ENCODE results near the gene FOXN3.

The FOXN3 gene

DNA sequence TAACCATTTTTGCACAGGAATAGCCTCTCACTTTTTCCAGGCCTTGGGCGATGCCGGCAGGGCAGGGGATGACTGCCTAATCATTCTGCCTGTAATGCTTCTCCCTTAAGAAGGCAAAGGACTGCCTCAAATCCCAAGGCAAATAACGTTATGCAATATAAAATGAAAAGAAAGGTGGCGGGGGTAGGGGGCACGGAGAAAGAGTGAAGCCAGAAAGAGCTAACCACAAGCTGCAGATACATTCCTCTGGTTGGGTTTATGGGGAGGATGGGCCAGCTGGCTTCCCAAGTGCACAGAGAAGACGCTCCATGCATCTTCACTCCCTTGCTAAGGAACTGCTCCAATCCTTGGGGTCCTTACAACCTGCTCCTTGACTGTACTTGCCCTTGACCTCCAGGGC is 229.5 kb downstream of the FOXN3 start:
- TF ChIP-seq, protein P1, sequence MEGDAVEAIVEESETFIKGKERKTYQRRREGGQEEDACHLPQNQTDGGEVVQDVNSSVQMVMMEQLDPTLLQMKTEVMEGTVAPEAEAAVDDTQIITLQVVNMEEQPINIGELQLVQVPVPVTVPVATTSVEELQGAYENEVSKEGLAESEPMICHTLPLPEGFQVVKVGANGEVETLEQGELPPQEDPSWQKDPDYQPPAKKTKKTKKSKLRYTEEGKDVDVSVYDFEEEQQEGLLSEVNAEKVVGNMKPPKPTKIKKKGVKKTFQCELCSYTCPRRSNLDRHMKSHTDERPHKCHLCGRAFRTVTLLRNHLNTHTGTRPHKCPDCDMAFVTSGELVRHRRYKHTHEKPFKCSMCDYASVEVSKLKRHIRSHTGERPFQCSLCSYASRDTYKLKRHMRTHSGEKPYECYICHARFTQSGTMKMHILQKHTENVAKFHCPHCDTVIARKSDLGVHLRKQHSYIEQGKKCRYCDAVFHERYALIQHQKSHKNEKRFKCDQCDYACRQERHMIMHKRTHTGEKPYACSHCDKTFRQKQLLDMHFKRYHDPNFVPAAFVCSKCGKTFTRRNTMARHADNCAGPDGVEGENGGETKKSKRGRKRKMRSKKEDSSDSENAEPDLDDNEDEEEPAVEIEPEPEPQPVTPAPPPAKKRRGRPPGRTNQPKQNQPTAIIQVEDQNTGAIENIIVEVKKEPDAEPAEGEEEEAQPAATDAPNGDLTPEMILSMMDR (conservative IDR thresholded peaks at IDR 0.05; ENCODE audit: low read depth) = no peak
- ChIA-PET CTCF (no interaction called here), POLR2A (ENCODE audit: low non-redundant PET) (no interaction called here)
- H3K27ac ChIP-seq = no peak overlapping the region
- no peak for DNase-seq (ENCODE audit: low spot score)

DNA sequence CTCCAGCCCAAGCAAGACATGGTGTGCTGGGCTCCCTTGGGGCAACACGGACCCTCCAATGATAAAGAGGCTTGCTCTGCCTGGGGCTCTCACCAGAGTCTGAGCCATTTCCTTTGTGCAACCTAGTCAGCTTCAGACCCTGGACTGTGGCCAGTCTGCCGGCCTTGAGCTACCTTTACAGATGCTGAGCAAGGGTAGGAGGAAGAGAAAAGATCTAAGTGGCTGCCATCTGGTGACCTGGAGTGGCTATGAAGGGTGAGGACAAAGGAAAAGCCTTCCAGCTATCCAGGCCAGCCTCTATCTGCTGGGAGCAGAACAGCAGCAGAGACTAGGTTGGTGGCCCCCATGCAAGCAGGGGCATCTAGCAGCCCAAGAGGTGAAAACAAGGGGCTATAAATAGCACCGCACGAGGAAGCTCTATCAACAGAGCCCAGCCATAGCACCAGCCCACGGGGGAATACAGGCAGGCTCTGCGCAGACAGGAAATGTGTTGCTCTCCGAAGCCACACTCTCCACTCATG is 230.1 kb downstream of the FOXN3 start:
- DNase-seq (ENCODE audit: low spot score) = no peak
- POLR2A ChIA-PET (ENCODE audit: low non-redundant PET) = no interaction called here
- TF ChIP-seq, protein P1 (conservative IDR thresholded peaks at IDR 0.05; ENCODE audit: low read depth) = no peak
- H3K27ac ChIP-seq = no peak overlapping the region
- CTCF ChIA-PET = no interaction called here

DNA sequence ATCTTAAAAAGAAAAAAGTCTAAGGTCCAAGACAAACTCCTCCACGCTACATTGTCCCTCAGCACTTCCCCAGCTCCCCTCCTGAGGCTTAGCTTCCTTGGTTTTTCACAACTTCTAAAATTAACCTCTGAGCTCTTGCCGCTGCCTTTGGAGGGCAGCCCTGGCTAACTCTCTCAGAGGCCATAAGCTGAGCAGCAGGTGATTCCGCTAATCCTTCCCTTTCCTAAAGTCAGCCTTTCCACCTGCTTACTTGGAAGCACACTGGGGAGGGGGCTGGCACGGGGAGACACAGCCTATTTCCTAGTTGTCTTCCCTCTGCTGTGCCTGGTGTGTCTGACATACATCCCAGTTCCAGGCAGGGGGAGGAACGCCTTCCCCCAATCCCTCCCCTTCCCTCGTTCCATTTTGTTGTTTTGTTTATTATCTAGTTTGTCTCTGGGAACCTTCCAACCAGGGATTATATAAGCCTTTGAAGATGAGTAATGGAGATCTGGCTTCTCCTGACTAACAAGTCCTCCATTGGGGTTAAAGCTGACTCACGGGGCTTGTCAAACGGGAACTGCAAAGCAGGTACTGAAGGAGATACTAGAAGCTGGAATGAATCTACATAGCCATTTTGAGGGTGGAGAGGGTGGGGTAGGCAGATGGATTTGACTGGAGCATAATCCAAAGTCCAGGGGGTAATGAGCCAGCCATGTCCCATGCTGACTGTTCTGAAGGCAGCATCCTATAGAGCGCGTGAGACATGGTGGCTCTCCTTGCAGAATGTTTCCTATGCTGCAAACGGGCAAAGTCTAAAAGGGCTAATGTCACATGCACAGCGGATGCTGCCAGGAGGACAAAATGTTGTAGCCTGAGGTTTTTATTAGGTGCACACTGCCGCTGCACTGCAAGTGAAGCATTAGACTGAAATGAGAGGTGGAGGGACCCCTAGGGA is 230.8 kb downstream of the FOXN3 start:
- POLR2A ChIA-PET (ENCODE audit: low non-redundant PET) = no interaction called here
- CTCF ChIA-PET = interaction anchor here (0.6 kb wide), 2 partner anchors 145 to 163 kb away, joined by 3 to 5 read pairs; no protein-coding TSS in a partner anchor
- TF ChIP-seq, protein P1 (conservative IDR thresholded peaks at IDR 0.05; ENCODE audit: low read depth) = no peak
- DNase-seq (ENCODE audit: low spot score) = peak; percentile 89
- H3K27ac ChIP-seq = no peak overlapping the region

DNA sequence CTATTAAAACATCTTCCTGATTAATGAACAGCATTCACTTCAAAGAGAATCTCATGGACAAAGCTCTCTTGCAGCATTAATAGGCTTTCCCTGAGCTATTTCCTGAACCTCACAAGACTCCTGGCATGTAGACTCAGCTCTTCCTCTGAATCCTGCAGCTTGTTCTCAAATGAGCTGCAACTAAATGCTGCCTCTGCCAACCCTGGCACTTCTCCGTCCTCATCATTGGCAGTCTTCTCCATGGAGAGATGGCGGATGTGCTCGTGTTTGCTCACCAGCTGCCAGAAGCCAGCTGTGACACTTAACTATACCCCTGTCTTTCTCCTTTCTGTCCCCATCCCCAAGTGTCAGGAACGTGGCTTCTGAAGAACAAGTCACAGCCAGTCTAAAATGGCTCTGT is 232.1 kb downstream of the FOXN3 start:
- DNase-seq (ENCODE audit: low spot score) = no peak
- ChIA-PET CTCF (interaction anchor here (0.5 kb wide), 1 partner anchor 77 kb away, joined by 3 read pairs; no protein-coding TSS in a partner anchor), POLR2A (ENCODE audit: low non-redundant PET) (no interaction called here)
- TF ChIP-seq, protein P1 (conservative IDR thresholded peaks at IDR 0.05; ENCODE audit: low read depth) = no peak
- no peak overlapping the region for H3K27ac ChIP-seq

DNA sequence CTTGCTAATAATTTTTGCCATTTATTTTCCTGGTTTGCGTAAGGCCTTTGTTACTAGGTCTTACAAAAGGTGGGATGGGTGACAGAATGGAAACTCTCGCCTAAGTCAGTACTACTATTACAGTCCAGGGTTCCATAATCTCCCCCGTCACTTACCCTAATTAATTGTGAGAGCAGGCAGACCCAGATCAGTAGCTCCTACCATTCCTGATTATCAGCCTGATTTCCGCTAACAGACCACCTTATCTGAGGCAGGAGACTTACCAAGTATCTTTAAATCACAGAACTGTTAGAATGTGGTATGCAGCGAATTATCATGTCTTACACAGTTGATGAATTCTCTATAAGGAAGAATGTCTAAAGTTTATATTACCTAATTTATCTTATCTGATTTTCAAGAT is 234.7 kb downstream of the FOXN3 start:
- POLR2A ChIA-PET (ENCODE audit: low non-redundant PET) = no interaction called here
- CTCF ChIA-PET = no interaction called here

DNA sequence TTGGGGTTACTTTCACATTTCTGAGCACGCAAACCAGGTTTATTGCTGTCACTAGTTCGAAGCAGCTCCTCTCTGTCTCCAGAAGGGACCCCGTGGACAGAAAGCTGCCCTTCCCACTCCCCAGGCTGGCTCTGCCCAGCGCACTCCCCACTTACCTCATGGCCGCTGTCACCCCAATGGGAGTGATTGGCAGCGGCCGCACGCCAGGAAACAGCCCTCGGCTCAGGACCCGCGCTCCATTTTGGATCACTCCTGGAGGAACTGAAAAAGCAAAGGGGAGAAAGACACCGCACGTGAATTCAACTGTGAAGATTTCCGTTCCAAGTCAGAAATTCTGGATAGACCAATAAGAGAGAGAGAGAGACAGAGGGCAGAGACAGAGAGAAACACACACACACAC is 236.5 kb downstream of the FOXN3 start:
- no peak overlapping the region for H3K27ac ChIP-seq
- POLR2A ChIA-PET (ENCODE audit: low non-redundant PET) = no interaction called here
- no peak for DNase-seq (ENCODE audit: low spot score)
- TF ChIP-seq, protein P1 (conservative IDR thresholded peaks at IDR 0.05; ENCODE audit: low read depth) = no peak
- CTCF ChIA-PET = no interaction called here

More for the DNA sequence above, 234.7 kb downstream of the FOXN3 start:
- no peak for DNase-seq (ENCODE audit: low spot score)
- no peak overlapping the region for H3K27ac ChIP-seq
- TF ChIP-seq, protein P1 (conservative IDR thresholded peaks at IDR 0.05; ENCODE audit: low read depth) = no peak
